NOMO-1 (cell line): ENCODE measurements around the gene PHETA1.
"Not testable (repeated sequence)": the region's sequence is repeated elsewhere in the genome, so short reads cannot be mapped to it uniquely, and the experiment has no call there.

Source experiments
- DNase-seq, 2 experiments: peaks; one replicate each; lab custom pipeline; 2025; ENCODE audit not compliant: unreplicated experiment in 2 of 2; lab: John Stamatoyannopoulos, UW

The PHETA1 gene

GRCh38 chr12:111377440-111377839 lies 8.5 kb upstream of the PHETA1 start:
- no peak for DNase-seq

DNA sequence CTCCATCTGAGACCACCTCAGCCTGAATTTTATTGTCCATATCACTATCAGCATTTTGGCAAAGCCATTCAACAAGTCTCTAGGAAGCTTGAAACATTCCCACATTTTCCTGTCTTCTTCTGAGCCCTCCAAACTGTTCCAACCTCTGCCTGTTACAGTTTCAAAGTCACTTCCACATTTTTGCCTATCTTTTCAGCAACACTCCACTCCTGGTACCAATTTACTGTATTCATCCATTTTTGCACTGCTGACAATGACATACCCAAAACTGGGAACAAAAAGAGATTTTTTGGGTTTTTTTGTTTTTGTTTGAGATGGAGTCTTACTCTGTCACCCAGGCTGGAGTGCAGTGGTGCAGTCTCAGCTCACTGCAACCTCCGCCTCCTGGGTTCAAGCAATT lies 4.3 kb upstream of the PHETA1 start:
- not testable (repeated sequence) for DNase-seq

- no peak for DNase-seq
These were observed 763 bp upstream of the PHETA1 start for GRCh38 chr12:111369496-111370220.

- no peak for DNase-seq
These were observed 556 bp downstream of the PHETA1 start for GRCh38 chr12:111368291-111368787.

DNA sequence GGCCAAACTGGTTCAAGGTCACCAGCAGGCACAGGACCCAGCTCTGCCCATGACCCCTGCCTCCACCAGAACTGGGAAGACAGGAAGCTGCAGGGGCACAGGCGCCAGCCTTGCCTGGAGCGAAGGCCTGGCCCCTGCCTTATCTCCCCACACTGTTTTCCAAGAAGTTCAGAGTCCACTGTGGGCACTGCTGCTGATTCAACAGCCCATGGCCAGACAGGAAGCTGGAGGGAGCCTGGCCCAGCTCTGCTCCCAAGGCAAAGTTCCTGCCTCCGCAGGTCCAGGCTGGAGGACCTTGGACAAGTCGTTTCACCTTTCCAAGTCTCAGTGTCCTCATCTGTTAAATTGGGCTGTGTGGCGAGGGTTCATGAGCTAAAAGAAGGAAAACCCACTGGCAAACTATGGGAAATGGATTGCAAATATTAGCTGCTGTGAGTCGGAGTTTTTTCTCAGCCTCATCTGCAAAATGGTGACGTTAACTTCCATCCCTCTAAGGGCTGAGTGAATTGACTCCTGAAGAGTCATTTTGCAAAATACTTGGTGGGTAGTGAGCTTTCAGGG lies 1.2 kb downstream of the PHETA1 start:
- DNase-seq: no peak

GRCh38 chr12:111366583-111366982 lies 2.3 kb downstream of the PHETA1 start:
- no peak for DNase-seq

- no peak for DNase-seq
These were observed 2.8 kb downstream of the PHETA1 start for GRCh38 chr12:111366075-111366474.

DNA sequence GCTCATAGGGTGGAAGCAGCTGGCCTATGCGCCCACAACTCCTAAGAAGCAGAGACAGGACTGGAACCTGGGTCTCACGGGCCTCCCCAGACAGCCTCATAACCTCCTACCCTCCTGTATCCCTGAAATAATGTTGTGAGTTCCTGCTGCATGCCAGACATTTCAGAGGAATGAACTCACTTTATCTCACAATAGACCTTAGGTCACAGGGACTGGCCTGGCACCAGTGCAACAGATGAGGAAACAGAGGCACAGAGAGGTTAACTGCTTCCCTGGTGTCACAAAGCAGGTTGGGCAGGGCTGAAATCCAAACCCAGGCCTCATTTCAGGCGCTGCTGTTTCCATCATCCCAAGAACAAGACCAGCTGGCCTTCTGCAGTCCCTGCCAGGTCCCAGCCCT lies 5.3 kb downstream of the PHETA1 start:
- no peak for DNase-seq

GRCh38 chr12:111362687-111363475 lies 6.0 kb downstream of the PHETA1 start:
- DNase-seq: no peak

GRCh38 chr12:111361717-111362576 lies 6.9 kb downstream of the PHETA1 start:
- DNase-seq: no peak

DNA sequence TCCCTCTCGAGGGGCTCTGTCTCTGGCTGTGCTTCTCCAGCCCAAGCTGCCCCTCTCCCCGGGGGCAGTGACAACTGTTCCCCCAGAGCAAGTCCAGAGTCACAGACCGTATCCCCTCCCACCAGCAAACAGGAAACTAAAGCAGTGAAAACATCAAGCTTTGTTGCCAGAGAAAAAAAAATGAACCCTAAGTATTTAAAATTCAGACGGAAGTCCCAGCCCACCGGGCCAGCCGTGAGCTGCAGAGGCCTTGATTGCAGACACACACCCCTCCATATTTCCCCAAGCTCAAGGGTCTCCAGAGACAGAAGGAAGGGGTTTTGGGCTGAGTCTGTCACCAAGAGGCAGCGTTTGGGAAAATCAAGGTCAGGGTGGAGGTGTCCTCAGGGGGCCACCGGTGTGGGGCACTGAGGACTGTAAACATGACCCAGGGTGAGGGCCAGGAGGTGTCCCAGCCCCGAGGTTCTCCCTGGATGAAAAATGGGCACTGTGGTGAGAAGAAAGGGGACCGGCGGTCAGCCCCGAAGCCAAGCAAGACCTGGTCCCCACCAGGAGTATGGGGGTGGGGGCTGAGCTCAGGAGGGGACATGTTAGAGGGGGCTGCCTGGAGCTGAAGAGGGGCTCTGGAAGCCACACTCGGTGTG lies 7.7 kb downstream of the PHETA1 start:
- DNase-seq: no peak

DNA sequence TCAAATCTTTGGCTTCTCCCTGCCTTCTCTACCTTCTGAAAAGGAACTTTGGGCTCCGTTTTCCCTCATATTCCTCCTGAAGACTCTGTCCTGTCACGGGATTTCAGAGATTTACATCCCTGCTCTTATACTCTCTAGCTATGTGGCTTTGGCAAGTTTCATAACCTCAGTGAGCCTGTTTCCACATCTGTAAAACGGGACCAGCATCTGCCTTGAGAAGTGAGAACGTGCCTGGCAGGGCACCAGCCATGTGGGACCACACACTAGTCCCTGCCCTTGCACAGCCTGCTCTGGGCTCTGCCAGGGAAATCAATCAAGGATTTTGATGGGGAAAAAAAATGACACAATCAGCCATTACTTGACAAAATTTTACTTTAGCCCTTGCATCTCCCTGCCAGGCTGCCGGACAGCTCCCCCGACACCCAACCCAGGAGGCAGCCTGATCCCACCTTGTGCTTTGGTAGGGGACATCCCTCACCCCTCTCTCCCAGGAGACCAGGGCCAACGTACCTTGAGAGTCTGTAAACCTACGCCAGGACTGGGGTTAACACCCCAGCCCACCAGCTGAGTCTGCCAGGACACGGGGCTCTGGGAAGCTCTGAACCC lies 8.5 kb downstream of the PHETA1 start:
- DNase-seq: no peak

DNA sequence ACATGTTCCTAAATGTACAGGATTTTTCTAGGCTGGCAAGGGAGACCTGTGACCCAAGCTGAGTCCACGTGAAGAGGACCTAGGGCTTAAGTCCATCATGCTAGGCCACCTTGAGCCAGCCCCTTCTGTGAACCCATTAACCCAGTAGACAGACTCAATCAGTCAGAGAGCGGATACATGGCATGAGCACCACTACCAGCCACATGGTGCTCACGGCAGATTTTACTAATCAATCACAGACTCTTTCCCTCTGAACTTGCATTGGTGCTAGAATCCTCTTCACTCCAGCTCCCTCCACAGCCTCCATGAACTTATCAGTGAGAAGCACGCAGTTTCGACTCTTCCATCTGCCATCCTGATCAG lies 9.0 kb downstream of the PHETA1 start:
- no peak for DNase-seq

DNA sequence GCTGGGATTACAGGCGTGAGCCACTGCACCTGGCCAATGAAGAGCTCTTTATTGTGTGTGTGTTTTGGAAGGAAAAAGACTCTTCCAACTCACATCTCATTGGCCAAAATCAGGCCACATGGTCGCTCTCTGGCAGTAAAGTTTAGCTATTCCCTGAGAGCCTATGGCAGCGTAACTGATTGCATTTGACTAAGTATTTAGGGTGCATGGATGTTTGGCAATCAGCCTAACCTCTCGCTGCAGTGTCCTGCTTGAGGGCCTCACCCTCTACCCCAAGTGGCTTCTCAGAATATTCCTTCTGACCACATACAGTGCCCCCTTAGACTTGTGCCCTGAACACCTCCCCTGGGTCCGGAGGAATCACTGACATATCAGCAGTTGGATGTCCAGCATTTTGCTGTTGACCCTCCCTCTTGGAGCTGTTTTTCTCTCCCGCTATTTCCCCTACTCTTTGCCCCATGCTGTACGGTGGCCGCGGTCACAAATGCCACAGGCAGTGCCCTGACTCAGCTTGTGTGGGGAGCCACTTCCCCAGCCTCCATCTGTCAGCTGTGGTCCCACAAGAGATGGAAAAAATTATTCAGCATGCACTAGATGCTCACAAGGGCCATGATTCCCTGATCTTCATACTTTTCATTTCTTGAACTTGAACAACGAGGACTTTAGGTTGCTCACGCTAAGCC lies 9.5 kb downstream of the PHETA1 start:
- peak in 1 of 2 experiments; percentile 49 for DNase-seq

- DNase-seq: peak in 1 of 2 experiments; percentile 42
These were observed 13.5 kb downstream of the PHETA1 start for GRCh38 chr12:111355201-111355925.

GRCh38 chr12:111354511-111354910 lies 14.4 kb downstream of the PHETA1 start:
- DNase-seq: no peak

DNA sequence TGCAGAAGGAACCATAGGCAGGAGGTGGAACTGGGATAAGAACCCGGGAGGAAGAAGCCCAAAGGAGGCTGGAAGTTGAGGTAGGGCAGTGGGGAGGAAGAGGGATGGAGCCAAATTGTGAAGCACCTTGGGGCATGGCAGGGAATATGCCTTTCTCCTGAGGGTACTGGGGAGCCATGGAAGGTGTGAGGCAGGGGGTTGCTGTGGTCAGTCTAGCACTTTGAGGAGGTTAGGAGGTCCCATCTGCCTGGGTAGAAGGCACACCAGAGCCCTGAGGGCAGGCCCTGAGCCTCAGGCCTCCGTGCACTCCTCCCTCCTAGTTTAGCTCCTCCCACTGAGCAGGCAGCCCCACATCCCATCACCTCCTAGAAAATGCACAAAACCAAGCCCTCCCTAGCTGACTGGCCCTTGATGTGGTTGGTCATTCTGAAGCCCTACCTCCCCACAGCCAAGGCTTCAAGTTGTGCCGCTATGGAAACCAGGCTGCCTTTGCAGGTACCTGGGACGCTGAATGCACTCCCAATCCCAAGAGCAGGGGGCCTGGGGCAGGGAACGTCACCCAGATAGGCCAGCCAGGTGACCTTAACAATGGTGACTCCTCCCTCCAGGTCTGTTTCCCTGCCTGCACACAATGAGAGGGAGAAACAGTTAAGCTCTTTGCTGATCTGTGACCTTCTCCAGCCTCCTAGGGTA lies 15.1 kb downstream of the PHETA1 start:
- DNase-seq: no peak

GRCh38 chr12:111353026-111353425 lies 15.9 kb downstream of the PHETA1 start:
- DNase-seq: no peak
